GM23338 (cell line): ENCODE results near the gene PLP2. TPM values are rescaled to one million over a fixed set of nuclear protein-coding genes. Genes with fewer than 3 reads are reported as not detected.
A peak's percentile ranks its signal among the peaks of the same experiment; 100 is the strongest.

Source experiments
- ATAC-seq: fragments of 200-7000 bp; cut with Tn5 transposase; 3 replicates; pipeline ENCODE4 v1.9.1; 2020
- DNase-seq: peaks from one replicate; pipeline ENCODE4 v3.0.0-alpha.2; 2015; ENCODE audit warnings: low spot score
- H2AFZ ChIP-seq: fragments of 200-600 bp; sonication (generic); 2 replicates; pipeline ENCODE4 v1.8.0; 2016; ENCODE audit warnings: antibody characterized with exemption, mild to moderate bottlenecking, moderate library complexity
- H3F3A ChIP-seq: fragments of 200-600 bp; sonication (generic); replicated peaks from 2 replicates; pipeline ENCODE4 v1.8.0; 2017; ENCODE audit warnings: antibody characterized with exemption, mixed run types, low read depth
- H3K27ac ChIP-seq: fragments of 200-600 bp; sonication (generic); 2 replicates; pipeline ENCODE4 v1.6.1; 2016; ENCODE audit warnings: low read depth
- H3K27me3 ChIP-seq: fragments of 200-600 bp; sonication (generic); 2 replicates; pipeline ENCODE4 v1.8.0; 2016; ENCODE audit warnings: mild to moderate bottlenecking, mixed run types, moderate library complexity; ENCODE audit not compliant: insufficient read depth
- H3K36me3 ChIP-seq: fragments of 200-600 bp; sonication (generic); 2 replicates; pipeline ENCODE4 v1.8.0; 2016; ENCODE audit warnings: mild to moderate bottlenecking; ENCODE audit not compliant: insufficient read depth
- H3K4me1 ChIP-seq: fragments of 200-600 bp; sonication (generic); 2 replicates; pipeline ENCODE4 v1.8.0; 2016; ENCODE audit warnings: mild to moderate bottlenecking, moderate library complexity; ENCODE audit not compliant: insufficient read depth
- H3K4me2 ChIP-seq: fragments of 200-600 bp; sonication (generic); 2 replicates; pipeline ENCODE4 v1.7.1; 2017; ENCODE audit warnings: mixed run types
- H3K4me3 ChIP-seq: fragments of 200-600 bp; sonication (generic); 2 replicates; pipeline ENCODE4 v1.6.1; 2016; ENCODE audit warnings: mixed run types
- H3K79me2 ChIP-seq: fragments of 200-600 bp; sonication (generic); replicated peaks from 2 replicates; pipeline ENCODE4 v1.8.0; 2017; ENCODE audit warnings: mild to moderate bottlenecking; ENCODE audit not compliant: insufficient read depth
- H3K9me2 ChIP-seq: fragments of 200-600 bp; sonication (generic); 2 replicates; pipeline ENCODE4 v1.8.0; 2017; ENCODE audit not compliant: insufficient read depth
- H4K20me1 ChIP-seq: fragments of 200-600 bp; sonication (generic); replicated peaks from 2 replicates; pipeline ENCODE4 v1.8.0; 2017; ENCODE audit warnings: mild to moderate bottlenecking; ENCODE audit not compliant: insufficient read depth
- H3K27ac Mint-ChIP-seq: 2 replicates; pipeline ENCODE4 v1.8.0; 2020; ENCODE audit warnings: inconsistent platforms, mild to moderate bottlenecking, moderate library complexity, mixed read lengths
- H3K27me3 Mint-ChIP-seq: 3 replicates; pipeline ENCODE4 v1.8.0; 2022; ENCODE audit warnings: low read depth, mild to moderate bottlenecking, moderate library complexity, mixed read lengths, inconsistent platforms; ENCODE audit not compliant: insufficient read depth, poor library complexity
- H3K36me3 Mint-ChIP-seq: 3 replicates; pipeline ENCODE4 v1.8.0; 2021; ENCODE audit warnings: low read depth, mild to moderate bottlenecking, inconsistent platforms, moderate library complexity, mixed read lengths
- H3K4me1 Mint-ChIP-seq: 3 replicates; pipeline ENCODE4 v1.8.0; 2020; ENCODE audit warnings: mild to moderate bottlenecking, inconsistent platforms, mixed read lengths
- H3K4me3 Mint-ChIP-seq: 3 replicates; pipeline ENCODE4 v1.8.0; 2021; ENCODE audit warnings: moderate library complexity, mild to moderate bottlenecking, inconsistent platforms, mixed read lengths
- H3K9me3 Mint-ChIP-seq: 3 replicates; pipeline ENCODE4 v1.8.0; 2020; ENCODE audit warnings: moderate library complexity, mild to moderate bottlenecking, inconsistent platforms, mixed read lengths
- CREB1 ChIP-seq: fragments of 250-450 bp; sonication (Bioruptor Pico); IDR thresholded peaks from 2 replicates; pipeline ENCODE4 v1.5.0; 2020; ENCODE audit warnings: low read depth, mild to moderate bottlenecking, moderate library complexity
- EZH2 ChIP-seq: fragments of 200-600 bp; sonication (generic); IDR thresholded peaks from one replicate; pipeline ENCODE4 v1.8.0; 2017; ENCODE audit warnings: antibody characterized with exemption, mild to moderate bottlenecking, low read depth; ENCODE audit not compliant: unreplicated experiment
- JUNB ChIP-seq: IDR thresholded peaks from one replicate; pipeline ENCODE4 v1.6.1; 2016; ENCODE audit warnings: antibody characterized with exemption; ENCODE audit not compliant: unreplicated experiment
- ZNF114 ChIP-seq: fragments of 250-450 bp; sonication (Bioruptor Pico); IDR thresholded peaks from 2 replicates; pipeline ENCODE4 v1.5.0; 2020; ENCODE audit warnings: mild to moderate bottlenecking, moderate library complexity
- ZNF331 ChIP-seq: fragments of 250-450 bp; sonication (Bioruptor Pico); IDR thresholded peaks from 2 replicates; pipeline ENCODE4 v1.5.0; 2020; ENCODE audit warnings: low read depth, mild to moderate bottlenecking, moderate library complexity
- ZNF462 ChIP-seq: fragments of 250-450 bp; sonication (Bioruptor Pico); IDR thresholded peaks from 2 replicates; pipeline ENCODE4 v1.5.0; 2020; ENCODE audit warnings: mild to moderate bottlenecking, moderate library complexity
- polyA plus RNA-seq: library from polyadenylated mRNA; unstranded; fragments of >200 nt; fragmentation: Nextera tagmentation; extraction: Ambion mirVana; gene quantifications from 2 replicates; pipeline ENCODE4 v1.2.1, GENCODE V29; 2016
- total RNA-seq: library from RNA; depleted of rRNA; stranded (reverse); fragments of >200 nt; shearing (Covaris generic); gene quantifications from 2 replicates; pipeline ENCODE4 v1.2.3, GENCODE V29; 2014

PLP2 gene
- total and polyA plus RNA-seq, 2 experiments from 2014 or later: 3.4 to 9.5 TPM

DNA sequence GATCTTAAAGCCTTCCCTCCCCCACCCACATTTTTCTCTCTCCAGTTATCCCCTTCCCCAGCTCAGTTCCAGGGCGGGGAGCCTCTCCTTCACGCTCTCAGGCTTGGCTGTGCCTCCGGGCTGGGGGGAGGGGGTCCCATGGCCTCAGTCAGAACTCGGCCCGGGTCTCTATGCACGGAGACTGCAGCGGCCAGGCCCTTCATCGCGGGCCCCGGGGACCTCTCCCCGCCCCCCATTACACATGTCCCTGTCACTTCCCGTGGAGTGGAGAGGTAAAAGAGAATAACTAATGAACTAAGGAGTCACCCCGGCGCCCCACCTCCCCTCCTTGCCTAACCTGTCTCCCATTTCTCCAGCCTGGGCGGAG lies 15.3 kb downstream of the PLP2 start (continued):
- TF ChIP-seq ZNF462: no peak

DNA sequence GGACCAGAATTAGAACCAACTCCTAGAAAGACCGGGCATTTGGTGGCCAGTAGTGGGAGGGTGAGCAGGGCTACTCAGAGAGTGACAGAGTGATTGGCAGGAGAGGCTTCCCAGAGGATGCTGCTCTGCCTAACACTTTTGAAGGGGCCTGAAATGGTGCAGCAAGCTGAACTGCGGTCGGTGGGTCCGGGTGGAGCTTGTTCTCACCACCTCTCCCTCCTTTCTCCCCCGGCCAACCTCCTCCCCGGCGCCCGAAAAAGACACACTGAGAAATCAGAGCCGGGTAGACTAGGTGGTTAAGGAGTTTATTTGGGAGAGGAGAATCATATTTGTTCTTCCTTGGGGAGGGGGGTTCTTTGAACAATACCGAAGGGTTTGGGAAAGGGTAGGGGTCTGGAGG lies 15.8 kb downstream of the PLP2 start:
- peaks cover 16% of the 10 kb centered on the region for H3K4me1 Mint-ChIP-seq
- Histone ChIP-seq H3K4me3 (peak overlapping the region; percentile 63), H3F3A (no peaks in the 10 kb centered on the region; the same call in 1 of the 2 replicates), H4K20me1 (no peaks in the 10 kb centered on the region), H3K4me1 (no peaks in the 10 kb centered on the region; the same call in 1 of the 2 replicates), H3K9me2 (no peaks in the 10 kb centered on the region), H2AFZ (no peak overlapping the region), H3K79me2 (no peaks in the 10 kb centered on the region), H3K4me2 (peak overlapping the region; percentile 80), H3K36me3 (no peaks in the 10 kb centered on the region), H3K27me3 (no peaks in the 10 kb centered on the region), H3K27ac (no peak overlapping the region)
- no peak for ATAC-seq
- no peaks in the 10 kb centered on the region for H3K9me3 Mint-ChIP-seq
- peak overlapping the region; percentile 80 for H3K4me3 Mint-ChIP-seq
- TF ChIP-seq CREB1 (CRISPR knock-in tag): no peak
- peaks cover 3% of the 10 kb centered on the region; the same call in 2 of the 3 replicates for H3K36me3 Mint-ChIP-seq
- H3K27me3 Mint-ChIP-seq: peaks cover 14% of the 10 kb centered on the region
- DNase-seq: peak; percentile 25
- H3K27ac Mint-ChIP-seq: no peak overlapping the region

- Mint-ChIP-seq H3K4me1 (peaks cover 21% of the 10 kb centered on the region), H3K9me3 (no peaks in the 10 kb centered on the region), H3K27me3 (peaks cover 14% of the 10 kb centered on the region), H3K4me3 (no peak overlapping the region), H3K36me3 (peaks cover 2% of the 10 kb centered on the region; the same call in 1 of the 3 replicates), H3K27ac (no peak overlapping the region)
- Histone ChIP-seq H3K4me1 (no peaks in the 10 kb centered on the region; the same call in 1 of the 2 replicates), H3K27me3 (no peaks in the 10 kb centered on the region), H2AFZ (no peak overlapping the region), H3F3A (no peaks in the 10 kb centered on the region; the same call in 1 of the 2 replicates), H4K20me1 (no peaks in the 10 kb centered on the region), H3K9me2 (no peaks in the 10 kb centered on the region), H3K79me2 (no peaks in the 10 kb centered on the region), H3K4me2 (no peak overlapping the region), H3K4me3 (no peak overlapping the region), H3K27ac (no peak overlapping the region), H3K36me3 (no peaks in the 10 kb centered on the region)
- DNase-seq (no peak), ATAC-seq (no peak)
- TF ChIP-seq EZH2 (no peak), ZNF331 (CRISPR knock-in tag) (no peak), CREB1 (CRISPR knock-in tag) (no peak), ZNF114 (CRISPR knock-in tag) (no peak), JUNB (no peak)
These were observed 16.9 kb downstream of the PLP2 start for GRCh38 chrX:49188468-49189076.
